ENCODE results near the gene DPP4.

Gene DPP4

DNA sequence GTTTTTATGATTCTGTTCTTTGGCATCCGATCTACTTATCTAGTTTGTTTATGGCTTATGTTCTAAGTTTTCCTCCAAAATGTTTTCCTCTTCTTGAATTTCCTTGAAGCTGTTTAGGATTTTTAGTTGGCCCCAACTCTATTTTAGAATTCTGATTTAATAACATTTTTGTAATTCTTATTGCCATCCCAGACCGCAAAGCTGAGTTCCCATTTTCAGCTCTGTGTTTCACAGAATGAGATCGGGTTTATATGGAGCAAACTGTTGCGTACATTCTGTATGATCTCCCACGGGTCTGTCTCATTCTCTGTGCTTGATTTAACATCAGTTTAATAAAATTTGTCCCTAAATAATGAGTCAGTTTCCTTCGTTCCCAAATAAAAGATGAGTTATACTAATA lies 59.3 kb downstream of the DPP4 start:
- no peak for DNase-seq

DNA sequence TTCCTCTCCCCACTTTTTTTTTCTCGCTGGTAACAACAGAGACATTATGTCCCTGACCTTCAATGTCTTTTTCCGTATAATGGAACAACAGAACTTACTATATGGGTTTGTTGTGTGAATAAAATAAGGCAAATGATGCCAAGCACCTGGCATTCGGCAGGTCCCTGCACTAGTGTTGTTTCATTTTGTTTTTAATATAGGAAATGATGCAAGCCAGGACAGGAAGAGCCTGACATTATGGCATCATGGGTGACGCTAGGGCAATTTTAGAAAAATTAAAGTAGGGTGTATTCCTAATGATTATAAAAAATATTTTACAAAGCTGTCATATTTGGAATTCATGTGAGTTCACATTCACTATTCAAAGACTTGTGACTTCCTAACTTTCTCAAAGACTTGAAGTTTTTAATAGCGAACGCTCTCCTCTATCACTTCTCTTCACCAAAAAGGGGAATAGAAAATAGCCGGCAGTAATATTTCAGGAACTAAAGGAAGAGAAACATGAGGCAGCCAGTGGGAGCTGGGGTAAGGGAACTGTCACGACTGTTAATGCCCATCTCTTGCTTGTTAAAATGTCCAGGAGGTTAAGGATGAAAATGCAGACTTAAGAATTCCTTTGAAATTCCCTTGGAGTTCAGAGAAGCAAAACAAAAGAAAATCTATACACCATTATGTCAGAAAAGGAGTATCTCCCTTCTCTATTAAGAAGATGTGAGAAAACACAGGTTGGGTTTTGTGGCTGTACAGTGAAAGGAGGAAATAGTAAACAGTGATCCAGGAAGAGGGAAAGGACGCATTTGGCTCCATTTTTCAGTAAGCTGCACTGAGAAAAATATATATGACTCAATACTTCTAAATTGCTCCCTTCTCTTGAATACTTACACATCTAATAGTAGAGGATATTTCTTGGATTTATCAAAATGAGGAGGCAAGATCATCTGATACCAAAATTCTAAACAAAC lies 60.2 kb downstream of the DPP4 start:
- no peak for DNase-seq

DNA sequence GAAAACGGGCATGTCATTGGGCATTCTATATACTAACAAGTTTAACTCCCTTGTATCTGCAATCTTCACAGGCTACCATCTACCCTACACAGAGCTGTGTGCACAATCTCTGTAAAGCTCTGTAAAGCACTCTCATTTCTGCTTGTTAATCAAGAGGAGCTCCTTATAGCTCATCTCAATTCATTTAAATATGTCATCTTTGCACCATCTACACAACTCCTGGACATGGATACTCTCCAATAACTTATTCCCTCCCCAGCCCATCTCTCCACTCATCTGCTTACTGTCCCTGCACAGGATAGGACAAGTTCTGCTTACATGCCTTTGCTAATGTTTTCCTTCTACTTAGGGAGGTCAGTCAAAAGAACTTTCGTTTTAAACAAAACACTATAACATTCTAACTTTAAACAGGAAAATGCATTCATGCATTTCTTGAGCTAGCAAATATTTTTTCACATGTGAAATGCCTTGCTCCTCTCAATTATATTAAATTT lies 61.4 kb downstream of the DPP4 start:
- DNase-seq: no peak

DNA sequence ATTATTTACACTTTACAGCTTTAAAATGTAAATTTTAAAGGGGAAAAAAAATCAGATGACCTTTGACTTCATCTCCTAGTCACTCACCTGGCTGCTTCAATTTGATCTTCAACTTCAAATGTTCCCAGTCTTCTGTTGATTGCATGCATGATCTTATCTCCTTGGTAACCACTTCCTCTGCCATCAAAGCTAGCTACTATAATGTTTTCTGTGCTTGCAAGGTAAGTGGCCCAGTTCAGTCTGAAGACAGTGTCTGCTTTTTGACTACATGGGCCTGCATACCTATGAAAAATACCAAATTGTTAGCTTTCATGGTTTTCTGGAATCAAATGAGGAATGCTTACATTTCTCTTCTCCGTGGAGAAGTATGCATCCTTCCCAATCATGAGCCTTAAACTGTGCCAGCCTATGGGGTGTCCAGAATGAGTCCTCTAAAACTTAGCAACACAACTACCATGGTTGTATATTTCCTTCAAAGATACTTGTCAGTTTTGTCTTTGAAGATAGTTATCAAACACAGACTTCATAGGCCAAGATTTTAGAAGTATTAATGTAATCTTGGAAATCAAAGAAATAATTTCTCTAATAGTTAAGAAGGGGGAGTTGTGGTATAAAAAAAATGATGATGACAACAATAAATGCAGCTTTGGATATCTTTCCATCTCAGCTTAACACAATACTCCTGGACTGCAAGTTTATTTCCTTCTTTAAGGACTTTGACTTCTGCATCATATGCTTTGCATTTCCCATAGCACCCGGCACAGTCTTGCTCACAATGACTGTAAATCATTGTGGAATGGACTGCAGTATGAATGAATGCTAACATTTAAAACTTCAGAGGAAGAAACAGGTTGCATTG lies 62.1 kb downstream of the DPP4 start:
- no peak for DNase-seq

DNA sequence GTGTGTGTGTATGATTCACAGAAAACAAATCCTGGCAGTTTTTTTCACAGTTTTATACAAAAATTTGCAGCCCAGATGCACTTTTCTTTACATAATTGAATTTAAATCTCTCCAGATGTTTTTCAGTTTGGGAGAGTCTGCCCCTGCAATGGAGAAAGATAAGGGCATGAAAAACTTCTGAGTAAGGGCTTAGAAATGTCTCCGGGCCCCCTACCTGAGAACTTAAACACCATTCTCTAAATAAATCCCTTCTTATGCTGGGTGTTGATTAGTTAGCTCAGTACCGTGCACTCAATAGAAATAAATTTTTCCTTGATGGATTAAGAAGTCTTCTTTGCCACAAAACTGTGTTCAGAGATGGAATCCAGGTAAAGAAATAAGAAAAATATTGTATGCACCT lies 64.5 kb downstream of the DPP4 start:
- DNase-seq: no peak

DNA sequence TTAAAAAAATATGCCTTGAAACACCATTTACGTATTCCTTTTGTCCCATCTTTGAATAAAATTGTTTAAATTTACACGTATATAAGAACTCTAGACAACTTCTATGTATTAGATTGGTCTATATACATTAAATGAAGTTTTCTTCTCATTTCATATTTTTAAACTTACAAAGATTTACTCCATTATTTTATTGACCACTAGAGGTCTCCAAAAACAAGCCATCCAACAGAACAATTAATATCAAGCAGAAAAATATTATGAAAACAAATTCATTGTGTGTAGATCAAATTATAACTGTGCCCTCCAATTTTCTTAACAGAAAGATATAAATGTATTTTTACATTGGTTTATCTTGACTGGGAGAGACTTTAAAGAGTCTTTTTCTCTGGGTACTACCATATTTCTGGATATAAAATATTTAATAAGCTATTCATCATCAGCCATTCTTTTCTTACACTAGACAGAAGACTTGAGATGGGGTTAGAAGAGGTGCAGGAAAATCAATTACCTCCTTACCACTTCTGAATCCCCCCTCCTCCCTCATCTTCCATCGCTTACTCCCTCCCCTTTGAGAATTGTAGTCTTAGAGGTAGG lies 66.5 kb downstream of the DPP4 start:
- no peak for DNase-seq

DNA sequence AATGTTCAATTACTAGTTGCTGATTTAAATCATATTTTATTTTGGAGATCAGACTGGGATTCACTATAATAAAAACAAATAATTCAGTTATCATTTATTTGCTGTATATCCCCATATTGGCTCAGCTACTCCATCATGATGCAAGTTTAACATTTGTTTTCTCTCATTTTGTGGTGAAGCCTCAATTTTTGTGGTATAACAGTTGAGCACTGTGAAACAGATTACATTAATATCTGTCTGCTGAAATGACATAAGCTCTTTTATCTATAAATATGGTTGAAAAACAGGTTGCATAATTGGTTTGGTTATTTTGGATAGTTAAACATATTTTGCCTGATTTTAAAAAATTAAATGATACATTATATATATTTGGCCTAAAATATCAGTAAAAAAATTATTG lies 67.7 kb downstream of the DPP4 start:
- no peak for DNase-seq

DNA sequence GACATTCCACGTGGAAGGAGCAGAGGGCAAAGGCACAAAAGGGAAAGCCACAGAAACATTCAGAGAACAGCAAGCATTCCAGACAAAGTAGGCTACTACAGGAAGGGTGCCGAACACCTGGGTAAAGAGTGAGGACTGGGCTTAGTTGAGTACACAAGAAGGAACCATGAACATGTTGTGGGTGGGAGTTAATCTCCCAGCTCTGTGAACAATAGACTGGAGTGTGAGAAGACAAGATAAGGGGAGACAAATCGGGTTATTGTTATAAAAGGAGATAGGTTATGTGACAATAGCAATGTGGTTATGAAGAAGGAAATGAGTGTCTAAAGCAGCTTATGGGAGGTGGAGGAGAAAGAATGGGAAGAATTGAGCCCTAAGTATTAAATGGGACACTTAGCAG lies 70.0 kb downstream of the DPP4 start:
- no peak for DNase-seq

DNA sequence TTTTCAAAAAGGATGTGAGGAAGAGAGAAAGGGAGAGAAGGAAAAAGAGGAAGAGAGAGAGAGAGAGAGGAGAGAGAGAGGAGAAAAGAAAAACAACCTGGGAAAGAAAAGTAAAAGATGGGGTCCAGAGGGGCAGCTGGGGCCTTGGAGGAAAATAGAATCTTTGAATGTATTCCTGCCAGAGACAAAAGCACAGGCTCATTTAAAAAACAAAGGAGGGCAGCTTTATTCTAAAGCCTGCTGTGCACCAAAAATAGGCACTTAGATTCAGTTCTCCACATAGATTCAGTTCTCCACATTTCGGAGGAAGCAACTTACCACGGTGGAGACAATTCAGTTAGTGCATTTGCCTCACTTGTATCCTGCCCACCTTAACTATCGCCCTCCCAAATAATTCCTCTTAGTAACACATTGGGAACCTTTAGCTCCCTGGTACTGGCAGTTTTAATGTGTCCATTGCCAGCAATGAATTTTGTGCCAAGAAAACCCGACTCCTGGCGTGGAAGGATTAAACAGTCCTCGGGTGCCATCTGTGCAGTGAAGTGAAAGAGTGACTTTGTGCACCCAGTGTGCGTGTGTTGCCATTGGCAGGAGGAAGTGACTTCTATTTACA lies 71.3 kb downstream of the DPP4 start:
- DNase-seq: no peak

DNA sequence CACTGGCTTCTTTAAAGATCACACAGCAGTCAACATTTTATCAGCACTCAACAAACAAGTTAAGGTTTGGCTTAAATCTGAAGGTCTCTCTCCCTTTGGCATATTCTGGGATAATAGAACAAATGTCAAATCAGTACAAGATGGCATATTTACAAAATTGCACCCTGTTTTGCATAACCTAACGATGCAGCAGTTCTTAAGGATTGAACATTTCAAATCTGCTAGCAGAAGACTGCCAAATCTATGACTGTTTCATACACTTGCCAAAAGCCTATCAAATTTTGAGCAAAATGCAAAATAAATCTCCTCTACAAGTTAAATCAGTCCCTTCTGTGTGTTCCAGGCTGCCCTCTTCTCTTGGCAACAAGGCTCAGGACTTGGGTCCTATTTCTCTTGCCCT lies 73.6 kb downstream of the DPP4 start:
- no peak for DNase-seq

DNA sequence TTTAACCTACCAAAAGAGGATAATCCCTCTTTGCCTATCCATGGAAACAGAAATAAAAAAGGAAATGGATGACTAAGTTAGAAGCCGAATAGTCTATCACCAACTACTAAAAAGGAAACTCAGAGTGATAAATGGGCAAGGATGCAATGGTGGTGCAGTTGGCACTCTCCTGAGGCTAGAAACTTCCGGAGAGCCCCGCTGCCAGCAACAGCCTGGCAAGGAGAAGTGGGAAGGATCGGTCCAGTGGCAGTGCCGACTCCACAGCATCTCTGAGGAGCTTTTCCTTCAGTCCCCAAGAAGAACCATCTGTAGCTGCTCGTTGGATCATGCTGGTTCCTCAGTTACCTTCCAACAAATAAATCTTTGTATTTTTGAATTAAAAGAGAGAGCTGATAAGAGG lies 74.7 kb downstream of the DPP4 start:
- no peak for DNase-seq

DNA sequence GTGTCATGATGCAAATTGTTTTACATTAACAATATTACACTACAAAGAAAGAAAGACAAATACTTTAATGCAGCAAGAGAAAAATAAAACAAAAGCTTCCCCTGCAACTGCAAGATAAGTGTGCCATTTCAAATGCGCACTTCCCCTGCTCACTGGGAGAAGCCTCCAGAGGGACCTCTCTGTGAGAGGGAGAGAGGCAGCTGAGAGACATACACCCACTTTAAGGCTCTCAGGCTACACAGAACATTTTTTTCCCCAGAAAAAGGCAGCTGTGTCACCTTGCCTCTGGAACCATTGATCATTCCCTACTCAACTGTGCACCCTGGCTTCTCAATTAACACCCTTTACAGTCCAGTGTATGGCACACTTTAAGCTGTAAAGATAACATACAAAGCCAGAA lies 75.2 kb downstream of the DPP4 start:
- no peak for DNase-seq

DNA sequence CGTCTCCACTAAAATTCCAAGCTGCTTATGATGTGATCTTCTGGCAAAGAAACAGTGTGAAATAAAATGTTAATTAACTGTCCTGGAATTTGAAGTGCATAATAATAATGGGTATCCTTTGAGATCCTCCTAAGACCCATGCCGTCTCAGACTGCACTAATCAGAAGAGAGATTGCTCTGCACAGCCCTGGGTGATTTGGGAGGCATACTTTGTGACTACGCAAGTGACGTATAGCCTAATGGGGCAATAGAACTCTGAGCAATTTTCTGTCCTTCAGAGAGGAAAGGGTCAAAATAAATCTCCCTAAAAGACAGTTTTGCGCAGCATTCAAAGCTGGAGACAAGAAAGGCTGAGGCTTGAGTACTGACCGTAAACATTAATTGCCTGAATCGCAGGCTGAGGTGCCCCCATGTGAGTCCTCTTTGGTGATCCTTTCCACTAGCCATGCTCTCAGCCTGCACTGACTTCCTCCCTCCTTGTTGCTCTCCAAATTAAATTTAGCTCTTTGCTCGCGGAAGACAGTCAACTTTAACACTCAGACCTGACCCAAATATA lies 76.0 kb downstream of the DPP4 start:
- DNase-seq: no peak

DNA sequence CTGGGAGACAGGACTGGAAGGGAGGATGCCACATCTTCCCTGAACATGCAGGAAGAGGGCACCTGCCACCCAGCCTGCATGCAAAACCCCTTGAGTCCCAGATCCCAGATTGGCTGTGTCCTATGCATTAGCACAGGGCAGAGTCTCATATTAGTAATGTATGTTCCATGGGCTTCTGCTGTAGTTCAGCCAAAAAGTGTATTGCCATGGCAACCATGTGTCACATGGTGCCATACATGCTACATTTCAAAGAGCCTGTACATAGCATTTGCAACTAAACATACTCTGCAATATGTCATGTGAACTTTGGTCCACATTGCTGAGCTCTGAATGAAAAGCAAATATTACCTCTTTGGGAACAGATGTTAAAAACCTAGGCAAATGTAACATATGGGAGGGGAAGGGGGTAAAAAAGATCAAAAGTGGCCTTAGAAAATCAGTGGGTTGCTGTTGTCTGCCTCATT lies 78.4 kb downstream of the DPP4 start:
- no peak for DNase-seq

DNA sequence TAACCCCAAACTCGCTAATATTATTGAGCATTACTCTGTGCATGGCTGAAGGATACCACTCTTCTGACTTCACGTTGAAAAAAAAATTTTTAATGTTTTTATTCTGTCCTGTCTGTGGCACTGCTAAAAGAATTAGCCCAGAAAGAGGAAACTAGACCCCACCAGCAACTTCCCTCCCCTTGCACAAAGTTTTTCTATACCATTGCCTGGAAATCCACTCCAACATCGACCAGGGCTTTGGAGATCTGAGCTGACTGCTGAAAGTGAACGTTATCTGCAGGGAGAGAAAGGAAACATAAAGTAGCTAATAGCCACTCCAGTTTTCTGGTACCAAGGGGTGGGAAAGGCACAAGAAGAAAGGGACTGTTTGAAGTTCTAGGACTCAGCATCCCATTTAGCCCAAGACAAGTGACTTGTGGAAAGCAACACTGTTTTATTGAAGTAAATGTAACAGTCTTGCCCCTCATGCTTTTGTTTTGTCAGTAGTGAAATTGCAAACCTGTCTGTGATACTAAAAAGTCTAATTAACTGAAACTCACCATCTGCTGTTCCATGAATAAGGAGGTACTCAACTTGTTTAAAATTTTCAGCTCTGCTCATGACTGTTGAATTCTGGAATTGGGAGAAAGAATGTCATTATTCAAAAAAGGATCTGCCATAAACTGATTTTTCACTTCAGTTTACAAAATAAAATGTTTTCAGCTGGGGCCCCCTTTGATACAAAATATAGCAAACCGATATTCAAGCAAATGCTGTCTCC lies 79.1 kb downstream of the DPP4 start:
- DNase-seq: no peak

DNA sequence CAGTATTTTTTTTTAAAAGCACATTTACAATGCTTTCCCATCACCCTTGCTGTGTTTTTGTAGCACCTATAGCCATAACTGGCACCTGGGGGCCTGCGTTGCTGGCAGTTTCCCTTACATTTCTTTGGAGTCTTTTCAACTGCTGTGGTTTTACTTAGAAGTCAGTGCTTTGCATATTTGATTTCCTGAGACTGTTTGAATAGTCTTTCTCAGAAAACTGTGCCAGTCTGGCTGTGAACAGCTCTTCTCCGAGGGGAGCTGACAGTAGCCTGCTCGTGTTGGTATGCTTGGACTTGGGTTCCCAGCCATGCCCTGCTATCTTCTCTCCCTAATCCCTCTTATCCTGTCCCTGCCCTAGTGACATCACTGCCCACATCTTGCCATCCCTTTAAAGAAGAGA lies 81.5 kb downstream of the DPP4 start:
- DNase-seq: peak; percentile 23

DNA sequence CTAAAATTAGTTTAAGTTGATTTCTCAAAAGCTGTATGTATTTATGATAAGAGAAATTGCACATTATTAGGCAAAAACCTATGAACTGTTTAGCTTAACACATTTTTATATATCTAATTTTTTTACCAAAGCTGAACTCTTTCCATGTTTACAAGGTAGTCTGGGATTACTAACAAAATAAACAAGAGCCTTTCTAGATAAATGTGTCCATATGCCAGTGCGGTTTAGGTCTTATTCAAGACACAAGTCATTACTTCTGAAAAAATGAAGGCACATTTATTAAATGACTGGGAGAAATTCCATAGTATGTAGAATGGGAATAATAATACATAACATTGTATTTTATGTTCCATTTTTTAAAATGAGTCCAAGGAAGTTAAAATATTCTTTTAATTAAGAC lies 82.0 kb downstream of the DPP4 start:
- DNase-seq: no peak

DNA sequence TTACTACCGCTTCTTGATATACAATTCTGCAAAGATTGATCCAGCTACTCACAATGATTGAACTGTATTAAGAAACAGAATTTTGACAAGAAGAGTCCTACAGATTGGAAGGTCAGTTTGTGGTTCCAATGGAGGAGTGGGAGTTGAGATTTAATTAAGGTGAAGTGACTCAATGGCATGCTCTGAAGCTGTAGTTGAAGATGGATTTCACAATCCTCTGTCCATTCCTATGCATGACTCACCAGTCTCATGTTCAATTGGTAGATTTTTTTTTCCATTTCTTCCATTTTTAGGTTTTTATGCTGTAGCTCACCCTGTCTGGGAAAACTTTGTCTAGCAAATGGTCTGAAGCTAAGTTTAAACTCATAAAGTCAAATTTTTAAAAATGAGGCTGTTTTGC lies 83.3 kb downstream of the DPP4 start:
- DNase-seq: no peak

DNA sequence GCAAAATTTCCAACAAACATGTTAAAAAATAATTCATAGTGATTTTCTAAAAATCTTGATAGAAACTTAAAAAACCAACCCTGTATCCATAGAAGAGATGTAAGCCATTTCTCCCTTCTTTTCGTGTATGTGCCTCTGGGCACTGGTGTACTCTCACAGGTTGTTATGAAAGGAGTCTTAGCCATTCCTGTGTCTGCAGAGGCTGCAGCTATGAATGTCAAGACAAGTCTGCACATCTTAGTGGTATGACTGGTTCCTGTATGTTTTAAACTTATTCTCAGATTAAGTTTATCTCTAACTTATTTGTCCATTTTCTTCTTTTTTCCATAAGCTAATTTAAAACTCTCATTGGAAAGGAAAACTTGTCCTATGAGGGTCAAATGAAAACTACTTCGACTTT lies 84.0 kb downstream of the DPP4 start:
- DNase-seq: no peak

DNA sequence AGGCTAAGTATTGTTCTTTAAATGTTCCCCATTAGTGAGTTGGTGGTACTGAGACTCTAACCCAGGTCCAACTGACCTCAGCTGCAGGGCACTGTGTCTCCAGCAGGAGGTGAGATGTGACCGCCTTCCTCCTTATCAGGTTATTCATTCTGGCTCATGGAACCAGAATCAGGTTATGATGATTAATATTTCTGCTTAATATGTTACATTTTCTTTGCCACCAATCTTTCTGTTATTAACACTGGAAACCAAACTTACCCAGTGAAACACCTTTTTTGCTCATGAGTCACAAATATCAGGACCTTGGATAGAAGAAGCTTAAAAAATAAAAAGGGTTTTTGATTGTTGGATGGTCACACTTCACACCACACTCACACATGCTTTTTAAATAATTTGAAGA lies 85.4 kb downstream of the DPP4 start:
- DNase-seq: no peak

DNA sequence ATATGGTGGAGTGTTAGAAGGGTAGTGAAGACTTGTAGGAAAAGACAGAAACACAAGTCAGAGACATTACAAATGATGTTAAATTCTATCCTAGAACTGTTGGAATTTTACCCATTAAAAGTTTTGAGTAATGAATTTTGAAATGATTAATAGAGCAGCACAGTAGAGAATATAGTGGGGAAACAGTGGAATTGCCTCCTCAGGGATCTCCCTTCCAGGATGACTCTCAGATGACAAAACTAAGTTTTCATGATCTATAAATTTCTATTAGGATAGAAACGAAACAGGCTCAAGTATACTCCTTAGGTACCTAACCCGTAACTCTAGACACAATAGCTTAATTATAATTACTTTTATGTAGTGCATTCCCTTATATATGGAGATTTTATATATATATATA lies 86.7 kb downstream of the DPP4 start:
- no peak for DNase-seq

DNA sequence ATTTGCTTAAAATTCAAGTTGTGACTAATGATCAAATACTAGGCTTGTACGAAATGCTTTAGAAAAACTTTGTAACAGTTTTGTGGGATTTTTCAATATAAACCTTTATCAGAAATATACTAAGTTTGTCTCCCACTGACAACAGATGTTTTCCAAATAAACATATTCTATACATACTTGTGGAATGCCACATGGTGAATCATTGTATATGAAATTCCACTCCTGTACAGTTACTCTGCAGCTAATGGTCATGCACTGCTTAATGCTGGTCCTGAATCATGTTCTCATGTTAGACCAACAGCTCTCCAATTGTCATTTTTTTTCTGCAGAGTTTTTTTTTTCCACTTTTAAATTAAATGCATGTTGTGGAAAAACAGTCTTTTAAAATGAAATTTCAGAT lies 90.1 kb downstream of the DPP4 start:
- DNase-seq: no peak
